ENCODE measurements around the gene TBRG4.

The TBRG4 gene

DNA sequence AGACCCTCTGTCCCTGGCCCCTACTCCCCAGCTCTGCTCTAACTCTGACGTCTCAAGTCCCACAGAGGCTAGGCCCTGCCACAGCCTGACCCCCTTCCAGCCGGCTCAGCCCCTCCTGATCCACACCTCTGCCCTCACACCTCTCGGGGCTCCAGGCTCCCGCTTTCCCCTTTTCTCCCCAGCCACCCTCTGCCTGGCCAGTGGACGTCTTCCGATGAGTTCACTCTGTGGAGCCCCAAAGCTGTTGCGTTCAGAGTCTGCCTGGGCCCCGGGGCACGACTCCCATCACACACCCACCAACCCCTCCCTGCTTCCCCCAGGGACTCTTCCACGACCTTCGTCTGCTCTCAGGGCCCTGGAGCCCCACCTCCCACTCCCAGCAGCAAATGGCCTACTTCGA lies 18.4 kb upstream of the TBRG4 start:
- Histone ChIP-seq H3K4me3 (ENCODE audit: insufficient read depth, low read depth, low read length) (no peak overlapping the region), H3K27me3 (ENCODE audit: control insufficient read depth, insufficient read depth, low read length, poor library complexity, severe bottlenecking) (no peaks in the 10 kb centered on the region), H3K9me3 (ENCODE audit: control insufficient read depth, low read length) (no peaks in the 10 kb centered on the region), H3K27ac (ENCODE audit: insufficient read depth, low read depth, low read length, poor library complexity, severe bottlenecking) (no peak overlapping the region), H3K4me1 (ENCODE audit: control insufficient read depth, insufficient read depth, low read length) (no peaks in the 10 kb centered on the region), H3K36me3 (ENCODE audit: control insufficient read depth, insufficient read depth, low read length) (no peaks in the 10 kb centered on the region)
- 78 to 82% methylated on average over 12 of the region's 12 CpGs for WGBS, 2 experiments

DNA sequence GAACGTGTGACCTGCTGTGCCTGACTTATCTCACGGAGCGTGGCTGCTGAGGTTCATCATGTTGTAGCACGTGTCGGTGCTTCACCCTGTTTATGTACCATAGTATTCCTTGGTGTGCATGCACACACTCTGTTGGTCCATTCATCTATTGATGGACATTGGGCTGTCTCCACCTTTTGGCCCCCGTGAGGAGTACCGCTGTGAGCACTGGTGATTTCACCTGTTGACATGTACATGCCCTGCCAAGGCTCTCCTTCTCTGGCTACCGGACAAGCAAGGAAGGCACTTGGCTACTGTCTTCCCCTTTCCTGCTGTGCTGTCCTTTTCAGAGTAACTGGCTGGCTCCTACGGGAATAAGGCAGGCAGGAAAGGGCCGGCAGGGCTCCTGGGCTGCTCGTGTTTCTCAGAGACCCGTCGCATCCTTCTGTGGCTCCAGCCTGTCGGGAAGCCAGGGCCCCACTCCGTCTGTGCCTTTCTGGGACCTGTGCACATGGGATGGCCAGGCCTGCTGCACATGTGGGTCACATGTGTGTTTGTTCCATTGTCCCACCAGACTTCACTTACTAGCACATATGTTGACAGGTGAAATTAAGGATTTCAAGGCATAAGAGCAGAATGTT lies 17.8 kb upstream of the TBRG4 start:
- WGBS, 2 experiments, result 81% methylated on average over 15 of the region's 15 CpGs
- H3K27me3 ChIP-seq (ENCODE audit: control insufficient read depth, insufficient read depth, low read length, poor library complexity, severe bottlenecking), result no peaks in the 10 kb centered on the region
- no peak overlapping the region for H3K4me3 ChIP-seq (ENCODE audit: insufficient read depth, low read depth, low read length)
- no peak overlapping the region for H3K27ac ChIP-seq (ENCODE audit: insufficient read depth, low read depth, low read length, poor library complexity, severe bottlenecking)
- no peaks in the 10 kb centered on the region for H3K36me3 ChIP-seq (ENCODE audit: control insufficient read depth, insufficient read depth, low read length)
- no peaks in the 10 kb centered on the region for H3K9me3 ChIP-seq (ENCODE audit: control insufficient read depth, low read length)
- peaks cover 3% of the 10 kb centered on the region for H3K4me1 ChIP-seq (ENCODE audit: control insufficient read depth, insufficient read depth, low read length)

DNA sequence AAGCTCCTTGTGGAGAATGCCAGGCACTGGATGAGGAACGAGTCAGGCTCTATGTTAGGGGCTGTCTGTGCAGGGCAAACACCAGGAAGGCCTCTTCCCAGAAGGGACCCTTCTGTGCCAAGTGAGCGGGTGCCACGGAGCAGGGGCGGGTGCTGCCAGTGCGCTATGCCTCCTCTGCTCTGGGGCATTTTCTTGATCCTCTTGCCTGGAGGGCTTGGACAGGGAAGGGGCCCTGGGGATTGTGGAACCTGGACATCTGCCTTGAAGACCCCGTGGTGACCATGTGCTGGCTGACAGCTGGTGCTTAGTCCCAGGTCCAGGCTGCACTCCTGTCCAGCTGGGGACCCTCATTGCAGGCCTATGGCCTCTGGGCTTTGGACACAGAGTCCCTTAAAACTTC lies 15.4 kb upstream of the TBRG4 start:
- peaks cover 8% of the 10 kb centered on the region for H3K4me1 ChIP-seq (ENCODE audit: control insufficient read depth, insufficient read depth, low read length)
- H3K9me3 ChIP-seq (ENCODE audit: control insufficient read depth, low read length), result no peaks in the 10 kb centered on the region
- H3K4me3 ChIP-seq (ENCODE audit: insufficient read depth, low read depth, low read length), result no peak overlapping the region
- no peak overlapping the region for H3K27ac ChIP-seq (ENCODE audit: insufficient read depth, low read depth, low read length, poor library complexity, severe bottlenecking)
- WGBS, 2 experiments, result 86 to 87% methylated on average over 6 of the region's 6 CpGs
- no peaks in the 10 kb centered on the region for H3K27me3 ChIP-seq (ENCODE audit: control insufficient read depth, insufficient read depth, low read length, poor library complexity, severe bottlenecking)
- no peaks in the 10 kb centered on the region for H3K36me3 ChIP-seq (ENCODE audit: control insufficient read depth, insufficient read depth, low read length)

DNA sequence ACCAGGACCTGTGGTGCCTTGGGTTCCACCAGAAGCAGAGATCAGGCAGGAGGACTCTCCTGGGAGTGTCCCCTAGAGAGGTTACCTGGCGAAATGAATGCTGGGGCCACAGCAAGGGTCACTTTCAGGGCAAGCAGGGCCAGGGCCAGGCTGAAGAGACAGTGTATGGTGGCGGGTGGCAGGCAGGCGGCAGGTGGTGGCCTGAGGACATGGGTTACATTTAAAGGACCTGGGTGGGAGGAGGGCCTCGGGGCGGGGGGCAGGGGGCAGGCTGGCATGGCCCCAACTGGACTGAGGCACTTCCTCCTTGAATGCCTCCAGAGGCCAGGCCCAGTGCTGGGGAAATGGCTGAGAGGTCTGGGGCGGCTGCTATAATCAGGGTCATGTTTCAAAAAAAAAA lies 14.7 kb upstream of the TBRG4 start:
- no peaks in the 10 kb centered on the region for H3K9me3 ChIP-seq (ENCODE audit: control insufficient read depth, low read length)
- no peaks in the 10 kb centered on the region for H3K36me3 ChIP-seq (ENCODE audit: control insufficient read depth, insufficient read depth, low read length)
- WGBS, 2 experiments, result 94 to 95% methylated on average over 6 of the region's 6 CpGs
- no peak overlapping the region for H3K27ac ChIP-seq (ENCODE audit: insufficient read depth, low read depth, low read length, poor library complexity, severe bottlenecking)
- no peaks in the 10 kb centered on the region for H3K27me3 ChIP-seq (ENCODE audit: control insufficient read depth, insufficient read depth, low read length, poor library complexity, severe bottlenecking)
- peaks cover 8% of the 10 kb centered on the region for H3K4me1 ChIP-seq (ENCODE audit: control insufficient read depth, insufficient read depth, low read length)
- no peak overlapping the region for H3K4me3 ChIP-seq (ENCODE audit: insufficient read depth, low read depth, low read length)

DNA sequence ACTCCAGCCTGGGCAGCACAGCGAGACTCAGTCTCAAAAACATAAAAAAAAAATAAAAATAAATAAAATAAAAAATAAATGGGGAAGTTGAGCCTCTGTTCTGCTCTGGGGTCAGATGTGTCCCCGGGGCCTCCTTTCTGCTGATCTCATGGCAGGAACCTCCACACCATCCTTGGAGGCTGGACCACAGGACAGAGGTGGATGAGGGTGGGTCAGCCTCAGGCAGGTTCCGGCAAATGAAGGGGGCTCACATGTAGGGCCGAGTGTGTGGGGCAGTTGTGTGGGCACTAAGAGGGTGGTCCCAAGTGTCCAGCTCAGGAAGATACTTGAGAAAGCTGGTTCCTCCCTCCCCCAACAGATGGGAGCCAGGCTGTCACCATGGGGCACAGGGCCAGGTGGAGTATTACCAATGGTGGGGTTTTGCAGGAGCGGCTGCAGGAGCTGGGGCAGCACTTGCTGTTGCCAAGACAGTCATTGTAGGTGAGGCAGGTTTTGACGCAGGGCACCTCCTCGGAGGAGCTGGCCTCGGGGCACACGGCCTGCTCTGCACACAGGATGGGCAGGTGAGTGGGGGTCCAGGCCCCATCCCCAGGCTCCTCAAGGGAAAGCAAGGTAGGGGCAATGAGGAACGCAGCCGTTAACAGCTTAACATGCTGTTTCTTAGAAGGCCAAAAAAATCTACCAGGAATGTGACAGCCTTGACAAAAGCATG lies 13.9 kb upstream of the TBRG4 start:
- WGBS, 2 experiments, result 93 to 95% methylated on average over 10 to 11 of the region's 11 CpGs
- Histone ChIP-seq H3K36me3 (ENCODE audit: control insufficient read depth, insufficient read depth, low read length) (no peaks in the 10 kb centered on the region), H3K27me3 (ENCODE audit: control insufficient read depth, insufficient read depth, low read length, poor library complexity, severe bottlenecking) (no peaks in the 10 kb centered on the region), H3K27ac (ENCODE audit: insufficient read depth, low read depth, low read length, poor library complexity, severe bottlenecking) (no peak overlapping the region), H3K4me3 (ENCODE audit: insufficient read depth, low read depth, low read length) (no peak overlapping the region), H3K4me1 (ENCODE audit: control insufficient read depth, insufficient read depth, low read length) (peaks cover 8% of the 10 kb centered on the region), H3K9me3 (ENCODE audit: control insufficient read depth, low read length) (no peaks in the 10 kb centered on the region)

DNA sequence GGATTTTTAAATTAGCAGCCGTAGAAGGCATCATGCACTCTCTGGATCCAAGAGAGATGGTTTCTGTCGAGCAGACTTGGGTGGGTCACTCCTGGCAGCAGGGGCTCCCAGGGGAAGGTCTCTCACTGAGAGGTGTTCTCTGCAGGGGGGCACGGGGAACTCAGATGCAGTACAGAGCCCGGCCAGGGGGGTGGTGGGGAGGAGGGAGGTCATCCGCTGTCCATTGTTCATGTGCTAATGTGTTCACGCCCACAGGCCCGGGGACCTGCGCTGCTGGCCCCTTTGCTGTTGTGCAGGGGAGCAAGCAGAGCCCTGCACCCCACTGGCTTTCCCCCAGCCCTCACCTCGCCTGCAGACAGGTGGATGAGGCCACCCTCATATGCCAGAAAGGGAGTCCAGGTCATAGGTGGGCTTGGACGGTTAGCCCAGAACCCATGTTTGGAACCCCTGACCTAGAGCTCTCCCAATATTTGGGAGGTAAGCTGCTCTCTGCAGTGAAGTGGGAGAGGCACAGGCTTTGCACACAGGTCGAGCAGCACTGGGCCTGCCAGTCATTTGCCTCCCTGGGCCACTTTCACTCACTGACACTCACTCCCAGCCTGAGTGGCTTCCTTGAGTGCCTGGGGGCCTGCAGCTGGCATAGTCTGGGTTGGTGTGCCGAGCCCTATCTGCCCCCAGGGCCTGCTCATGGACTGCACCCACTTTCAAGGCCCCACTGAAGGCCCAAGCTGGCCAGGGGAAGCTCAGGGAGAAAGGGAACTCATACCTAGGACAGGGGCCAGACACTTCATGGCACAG lies 12.6 kb upstream of the TBRG4 start:
- peaks cover 8% of the 10 kb centered on the region for H3K4me1 ChIP-seq (ENCODE audit: control insufficient read depth, insufficient read depth, low read length)
- H3K27ac ChIP-seq (ENCODE audit: insufficient read depth, low read depth, low read length, poor library complexity, severe bottlenecking), result no peak overlapping the region
- no peak overlapping the region for H3K4me3 ChIP-seq (ENCODE audit: insufficient read depth, low read depth, low read length)
- WGBS, 2 experiments, result 33 to 35% methylated on average over 12 of the region's 12 CpGs
- no peaks in the 10 kb centered on the region for H3K36me3 ChIP-seq (ENCODE audit: control insufficient read depth, insufficient read depth, low read length)
- H3K27me3 ChIP-seq (ENCODE audit: control insufficient read depth, insufficient read depth, low read length, poor library complexity, severe bottlenecking), result no peaks in the 10 kb centered on the region
- no peaks in the 10 kb centered on the region for H3K9me3 ChIP-seq (ENCODE audit: control insufficient read depth, low read length)

DNA sequence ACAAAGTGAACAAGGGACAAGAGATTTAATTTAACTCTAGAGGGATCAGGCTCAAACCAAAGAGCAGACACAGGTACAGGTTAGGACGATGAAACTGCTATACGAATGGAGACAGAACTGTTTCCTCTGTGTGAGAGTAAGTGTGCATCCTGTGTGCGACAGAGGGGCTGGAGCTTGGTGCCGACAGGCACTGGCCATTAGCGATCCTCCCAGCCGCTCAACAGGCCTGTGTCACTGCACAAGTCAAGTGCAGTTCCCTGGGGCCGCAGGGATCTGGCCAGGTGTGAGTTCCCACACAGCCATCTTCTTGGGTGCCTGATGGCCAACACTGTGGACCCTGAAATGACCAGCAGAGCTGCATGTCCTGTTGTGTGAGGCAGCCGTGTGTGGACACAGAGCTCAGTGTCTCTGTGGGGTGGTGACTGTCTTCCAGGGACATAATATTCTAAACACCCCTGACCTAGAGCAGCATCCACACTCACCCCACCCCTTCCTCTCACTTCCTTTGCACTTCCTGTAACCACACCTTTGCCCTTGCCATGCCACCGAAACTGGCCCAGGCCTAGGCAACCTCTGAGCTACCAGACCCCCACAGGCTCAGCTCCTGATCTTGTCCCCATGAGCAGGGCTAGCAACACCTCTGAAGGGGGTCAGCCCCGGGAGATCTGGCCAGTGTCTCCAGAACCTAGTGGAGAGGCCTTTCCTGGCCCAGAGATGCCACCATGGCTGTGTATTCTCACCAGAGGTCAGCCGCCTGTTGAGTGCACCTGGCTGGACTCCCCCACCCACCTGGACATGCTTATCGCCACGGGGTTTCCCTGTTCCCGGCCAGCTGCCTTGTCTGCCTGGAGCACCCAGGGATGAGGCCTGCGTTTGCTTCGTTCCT lies 11.7 kb upstream of the TBRG4 start:
- Histone ChIP-seq H3K27me3 (ENCODE audit: control insufficient read depth, insufficient read depth, low read length, poor library complexity, severe bottlenecking) (no peaks in the 10 kb centered on the region), H3K4me1 (ENCODE audit: control insufficient read depth, insufficient read depth, low read length) (peaks cover 8% of the 10 kb centered on the region), H3K9me3 (ENCODE audit: control insufficient read depth, low read length) (no peaks in the 10 kb centered on the region), H3K36me3 (ENCODE audit: control insufficient read depth, insufficient read depth, low read length) (no peaks in the 10 kb centered on the region), H3K4me3 (ENCODE audit: insufficient read depth, low read depth, low read length) (no peak overlapping the region), H3K27ac (ENCODE audit: insufficient read depth, low read depth, low read length, poor library complexity, severe bottlenecking) (no peak overlapping the region)
- WGBS, 2 experiments, result 88 to 89% methylated on average over 16 of the region's 16 CpGs

DNA sequence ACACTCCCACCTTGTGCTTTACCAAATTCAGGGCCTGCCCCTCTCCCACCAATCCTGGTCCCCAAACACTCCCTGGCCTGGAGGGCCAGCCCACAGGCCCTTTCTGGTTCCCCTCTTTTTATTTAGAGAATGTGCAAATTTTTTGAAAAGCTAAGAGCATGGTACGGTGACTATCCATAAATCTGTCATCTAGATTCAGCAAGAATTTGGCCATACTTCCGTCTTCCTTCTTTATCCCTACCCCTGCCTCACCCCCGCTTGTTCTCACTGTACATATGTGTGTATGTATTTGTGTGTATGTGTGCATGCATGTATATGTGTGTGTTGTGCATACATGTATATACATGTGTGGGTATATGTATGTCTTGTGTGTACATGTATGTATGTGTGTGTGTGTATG lies 8.1 kb upstream of the TBRG4 start:
- Histone ChIP-seq H3K4me1 (ENCODE audit: control insufficient read depth, insufficient read depth, low read length) (peaks cover 8% of the 10 kb centered on the region), H3K27me3 (ENCODE audit: control insufficient read depth, insufficient read depth, low read length, poor library complexity, severe bottlenecking) (peaks cover 7% of the 10 kb centered on the region), H3K27ac (ENCODE audit: insufficient read depth, low read depth, low read length, poor library complexity, severe bottlenecking) (no peak overlapping the region), H3K36me3 (ENCODE audit: control insufficient read depth, insufficient read depth, low read length) (no peaks in the 10 kb centered on the region), H3K4me3 (ENCODE audit: insufficient read depth, low read depth, low read length) (no peak overlapping the region), H3K9me3 (ENCODE audit: control insufficient read depth, low read length) (no peaks in the 10 kb centered on the region)
- 96 to 98% methylated on average over 3 of the region's 3 CpGs for WGBS, 2 experiments

DNA sequence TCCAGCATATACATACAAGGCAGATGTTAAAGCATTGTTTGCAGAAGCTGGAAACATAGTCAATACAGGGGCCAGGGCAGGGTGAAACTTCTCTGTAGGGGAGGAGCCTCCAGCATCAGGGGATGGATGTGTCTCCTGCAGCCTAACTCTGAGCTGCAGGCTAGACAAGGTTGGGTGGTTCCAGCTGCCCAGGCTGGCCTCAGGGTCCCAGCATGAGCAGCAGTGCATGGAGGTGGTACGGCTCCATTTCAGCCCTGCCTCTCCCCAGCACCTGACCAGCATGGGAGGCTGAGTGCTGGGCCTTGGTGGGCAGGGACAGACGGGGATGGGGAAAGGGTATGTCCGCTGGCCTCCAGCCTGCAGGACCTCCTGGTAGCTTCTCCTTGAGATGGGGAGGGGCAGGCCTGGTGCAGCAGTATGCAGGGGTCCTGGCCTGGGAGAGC lies 7.4 kb upstream of the TBRG4 start:
- Histone ChIP-seq H3K27me3 (ENCODE audit: control insufficient read depth, insufficient read depth, low read length, poor library complexity, severe bottlenecking) (peaks cover 7% of the 10 kb centered on the region), H3K27ac (ENCODE audit: insufficient read depth, low read depth, low read length, poor library complexity, severe bottlenecking) (no peak overlapping the region), H3K4me1 (ENCODE audit: control insufficient read depth, insufficient read depth, low read length) (peaks cover 2% of the 10 kb centered on the region), H3K4me3 (ENCODE audit: insufficient read depth, low read depth, low read length) (no peak overlapping the region), H3K36me3 (ENCODE audit: control insufficient read depth, insufficient read depth, low read length) (no peaks in the 10 kb centered on the region), H3K9me3 (ENCODE audit: control insufficient read depth, low read length) (no peaks in the 10 kb centered on the region)
- 74 to 76% methylated on average over 3 of the region's 3 CpGs for WGBS, 2 experiments
